K562 (cell line): Measurements from ENCODE around the gene IGF2. TPM values are rescaled to one million over a fixed set of nuclear protein-coding genes. Genes with fewer than 3 reads are reported as not detected.
A peak's percentile ranks its signal among the peaks of the same experiment; 100 is the strongest.

ENCODE experiments used
- KDM1A ChIP-seq, 2 experiments: fragments of 450-650 bp; IDR thresholded peaks; 2 replicates each; pipeline ENCODE4 v1.6.1; 2016; ENCODE audit warnings: mild to moderate bottlenecking in 2 of 2
- MAZ ChIP-seq, 2 experiments: fragments of 450-650 bp in 1 of 2; sonication (generic) in 1 of 2; formaldehyde crosslinking; IDR thresholded peaks in 1 of 2; conservative IDR thresholded peaks in 1 of 2; 2 replicates each; pipeline versions ENCODE4 v1.4.0 to v1.5.0; 2020; ENCODE audit warnings: mild to moderate bottlenecking in 1 of 2, missing genetic modification reagents in 1 of 2
- RB1 ChIP-seq: fragments of 450-650 bp; IDR thresholded peaks from 2 replicates; pipeline ENCODE4 v1.6.1; 2017; ENCODE audit warnings: low read depth, mild to moderate bottlenecking
- RBM25 ChIP-seq: fragments of 200-400 bp; formaldehyde crosslinking; IDR thresholded peaks from 2 replicates; pipeline ENCODE4 v1.6.1; 2018; ENCODE audit warnings: low read length, low read depth, moderate library complexity; ENCODE audit not compliant: severe bottlenecking
- REST ChIP-seq, 2 experiments: fragments of 450-650 bp; formaldehyde crosslinking in 1 of 2; IDR thresholded peaks; 2 replicates each; pipeline versions ENCODE4 v1.4.0 to v1.6.1; 2014 to 2020; ENCODE audit warnings: mild to moderate bottlenecking in 2 of 2, borderline replicate concordance in 1 of 2, low read depth in 1 of 2
- STAG1 ChIP-seq: sonication (generic); formaldehyde crosslinking; IDR thresholded peaks from 2 replicates; pipeline ENCODE4 v1.5.0; 2020; ENCODE audit warnings: missing genetic modification reagents, borderline replicate concordance
- polyA plus RNA-seq, 8 experiments: library from polyadenylated mRNA; depleted of rRNA in 4 of 8; stranded (reverse) in 5 of 8; unstranded in 3 of 8; fragments of >200 nt; fragmentation: Nextera tagmentation in 2 of 8; fragmentation: Illumina TruSeq in 1 of 8; extraction: Ambion mirVana in 2 of 8; extraction: Trizol in 1 of 8; gene quantifications; 2 replicates each; pipeline versions ENCODE4 v1.2.1 to v1.2.3, GENCODE V29; 2011 to 2014; ENCODE audit warnings: inconsistent platforms in 1 of 8, missing spikeins in 1 of 8
- total RNA-seq, 7 experiments: library from RNA; depleted of rRNA in 6 of 7; stranded (reverse); fragments of >200 nt in 6 of 7; fragmentation: Illumina TruSeq in 2 of 7; extraction: Trizol in 2 of 7; gene quantifications; 2 replicates each; pipeline versions ENCODE4 v1.2.1 to v1.2.3, GENCODE V29; 2011 to 2021; ENCODE audit warnings: low replicate concordance in 1 of 7

The IGF2 gene
- total and polyA plus RNA-seq, 9 of the 15 experiments (the other 6 are each of a cell fraction or from before 2014, with no cell fraction given) = 0.16 TPM; not detected in 8

- TF ChIP-seq REST (IDR thresholded peaks at IDR 0.05; ENCODE audit: borderline replicate concordance) = peak; percentile 24; the same call in 1 of the 2 replicates
- TF ChIP-seq REST (CRISPR knock-in tag; IDR thresholded peaks at IDR 0.05; ENCODE audit: low read depth) = no peak
- TF ChIP-seq STAG1 = peak; percentile 57; the same call in 1 of the 2 replicates
- peak; percentile 94 for TF ChIP-seq RBM25
- peak; percentile 16; the same call in 1 of the 2 replicates for TF ChIP-seq RB1
- TF ChIP-seq MAZ (CRISPR knock-in tag; conservative IDR thresholded peaks at IDR 0.05 in 1 of 2, IDR thresholded peaks at IDR 0.05 in 1 of 2) = peak in 1 of 2 experiments; percentile 32; a peak in 1 of 4 replicates
- 0 out of 4 replicates have a peak, but pooled peaks of 1 of the 2 experiments have one; percentile 24 for TF ChIP-seq KDM1A (IDR thresholded peaks at IDR 0.05)
Observed at GRCh38 chr11:2166091-2166851, 27.1 kb upstream of the IGF2 start (continued).
